Fibroblast of villous mesenchyme (primary cell): ENCODE results near the gene KLF12. TPM values are rescaled to one million over a fixed set of nuclear protein-coding genes. Genes with fewer than 3 reads are reported as not detected.

Experiments
- DNase-seq: peaks from one replicate; pipeline ENCODE4 v3.0.0-alpha.2; 2010; ENCODE audit warnings: low read depth
- H3K4me3 ChIP-seq: 2 replicates; pipeline ENCODE4 v1.5.1; 2011; ENCODE audit warnings: low read depth, mild to moderate bottlenecking, low read length
- CTCF ChIP-seq: IDR thresholded peaks from 2 replicates; pipeline ENCODE4 v1.5.1; 2012; ENCODE audit warnings: low read depth, mild to moderate bottlenecking, low read length; ENCODE audit not compliant: insufficient read depth
- total RNA-seq: library from RNA; depleted of rRNA; stranded (reverse); fragments of >200 nt; gene quantifications from 2 replicates; pipeline ENCODE4 v1.2.3, GENCODE V29; 2012

KLF12 gene
- total RNA-seq, 1 donor, result 13.0 TPM

GRCh38 chr13:74166261-74167004 lies 32.2 kb upstream of the KLF12 start:
- H3K4me3 ChIP-seq, result no peak overlapping the region
- DNase-seq, result no peak
- TF ChIP-seq CTCF, result no peak

GRCh38 chr13:74162782-74163181 lies 28.6 kb upstream of the KLF12 start:
- no peak for TF ChIP-seq CTCF
- no peak overlapping the region for H3K4me3 ChIP-seq
- DNase-seq, result no peak

- DNase-seq, result no peak
- no peak for TF ChIP-seq CTCF
- no peak overlapping the region for H3K4me3 ChIP-seq
These were observed 27.9 kb upstream of the KLF12 start for GRCh38 chr13:74162135-74162534.

- no peak for DNase-seq
- H3K4me3 ChIP-seq, result no peak overlapping the region
- no peak for TF ChIP-seq CTCF
These were observed 24.6 kb upstream of the KLF12 start for GRCh38 chr13:74158571-74159352.

GRCh38 chr13:74158028-74158427 lies 23.8 kb upstream of the KLF12 start:
- H3K4me3 ChIP-seq, result no peak overlapping the region
- no peak for DNase-seq
- TF ChIP-seq CTCF, result no peak

- TF ChIP-seq CTCF, result no peak
- DNase-seq, result no peak
These were observed 20.8 kb upstream of the KLF12 start for GRCh38 chr13:74154981-74155380.

More at GRCh38 chr13:74154981-74155380, 20.8 kb upstream of the KLF12 start:
- no peak overlapping the region for H3K4me3 ChIP-seq
